Right lobe of liver (tissue), 6 donors: Measurements from ENCODE around the gene HOXA11. TPM values are rescaled to one million over a fixed set of nuclear protein-coding genes. Genes with fewer than 3 reads are reported as not detected.
A peak's percentile ranks its signal among the peaks of the same experiment; 100 is the strongest.

Experiments used
- ATAC-seq, 4 donors: fragments of 200-7000 bp; cut with Tn5 transposase; one replicate each; pipeline ENCODE4 v1.9.1; 2020; ENCODE audit warnings: mild to moderate bottlenecking in 4 of 4, moderate library complexity in 4 of 4
- DNase-seq, 3 donors: peaks; one replicate each; pipeline ENCODE4 v3.0.0-alpha.2; 2020
- H3K27ac ChIP-seq, 3 donors: fragments of 200-600 bp; one replicate each; pipeline ENCODE4 v1.8.0; 2022
- H3K27me3 ChIP-seq, 2 donors: fragments of 200-600 bp; one replicate each; pipeline ENCODE4 v1.8.0; 2022
- H3K36me3 ChIP-seq, 4 donors: fragments of 200-600 bp; sonication (generic) in 1 of 4; one replicate each; pipeline versions ENCODE4 v1.5.1 to v1.8.0; 2017 to 2022; ENCODE audit warnings: control low read depth in 1 of 4
- H3K4me1 ChIP-seq, 4 donors: fragments of 200-600 bp; sonication (generic) in 1 of 4; one replicate each; pipeline versions ENCODE4 v1.5.1 to v1.8.0; 2017 to 2022; ENCODE audit warnings: control low read depth in 1 of 4
- H3K4me3 ChIP-seq, 3 donors: fragments of 200-600 bp; one replicate each; pipeline ENCODE4 v1.8.0; 2022
- H3K9me3 ChIP-seq, 4 donors: fragments of 200-600 bp; sonication (generic) in 1 of 4; one replicate each; pipeline versions ENCODE4 v1.5.1 to v1.8.0; 2017 to 2022; ENCODE audit warnings: control low read depth in 1 of 4
- POLR2A ChIP-seq: fragments of 450-650 bp; IDR thresholded peaks from one replicate; pipeline ENCODE4 v1.6.1; 2017; ENCODE audit warnings: antibody characterized with exemption, mild to moderate bottlenecking
- WGBS: methylation state at CpG from one replicate; pipeline ENCODE4 v1.1.6; 2018; ENCODE audit warnings: low coverage, low lambda C conversion rate; ENCODE audit not compliant: insufficient coverage; ENCODE audit errors: missing lambda C conversion rate; 5-methylcytosine and 5-hydroxymethylcytosine counted together
- intact Hi-C, 2 donors: fragments of 100-400 bp; cut with DNase I; formaldehyde crosslinking; loops; one replicate each; pipeline versions ENCODE4 v1.11.2 to v1.14.1; 2022
- total RNA-seq, 6 experiments: library from RNA; depleted of rRNA in 2 of 6; stranded (reverse); fragments of >200 nt in 2 of 6; fragmentation: NEBNext Ultra II Directional in 3 of 6; extraction: Animal tissue kit (Norgen Biotek cat#: 25700) in 3 of 6; gene quantifications; one replicate each; pipeline versions ENCODE4 v1.1.0 to v1.2.4, GENCODE V29; 2016 to 2023
- TF ChIP-seq, protein P1 (sequence below), 4 donors: fragments of 200-600 bp in 3 of 4; fragments of 450-650 bp in 1 of 4; IDR thresholded peaks; one replicate each; pipeline versions ENCODE4 v1.5.1 to v1.8.0; 2016 to 2022; ENCODE audit warnings: antibody characterized with exemption in 4 of 4, mild to moderate bottlenecking in 2 of 4
- donor health status: DM: no; HTN: yes; CAD: no.
- donor health status: DM: no; HTN: no; CAD: no.
- donor health status: DM: no; HTN: no; CAD: no.
- donor health status: DM: no; HTN: yes; CAD: no.
- donor health status: DM: no; HTN: yes; CAD: no.

HOXA11 gene
- total RNA-seq, 6 experiments from 2014 or later, result not detected

GRCh38 chr7:27193335-27194001 lies 8.4 kb upstream of the HOXA11 start:
- peaks cover 0 to 18% (median 5%) of the 10 kb centered on the region in 4 donors for H3K4me1 ChIP-seq
- peaks cover 31 to 87% of the 10 kb centered on the region in 2 donors for H3K27me3 ChIP-seq
- no peak overlapping the region for H3K27ac ChIP-seq
- no peaks in the 10 kb centered on the region for H3K36me3 ChIP-seq
- 16% methylated on average over 29 of the region's 29 CpGs for WGBS
- no peak for DNase-seq
- ATAC-seq, result no peak
- no peaks in the 10 kb centered on the region for H3K9me3 ChIP-seq
- no peak for TF ChIP-seq POLR2A
- TF ChIP-seq, protein P1, sequence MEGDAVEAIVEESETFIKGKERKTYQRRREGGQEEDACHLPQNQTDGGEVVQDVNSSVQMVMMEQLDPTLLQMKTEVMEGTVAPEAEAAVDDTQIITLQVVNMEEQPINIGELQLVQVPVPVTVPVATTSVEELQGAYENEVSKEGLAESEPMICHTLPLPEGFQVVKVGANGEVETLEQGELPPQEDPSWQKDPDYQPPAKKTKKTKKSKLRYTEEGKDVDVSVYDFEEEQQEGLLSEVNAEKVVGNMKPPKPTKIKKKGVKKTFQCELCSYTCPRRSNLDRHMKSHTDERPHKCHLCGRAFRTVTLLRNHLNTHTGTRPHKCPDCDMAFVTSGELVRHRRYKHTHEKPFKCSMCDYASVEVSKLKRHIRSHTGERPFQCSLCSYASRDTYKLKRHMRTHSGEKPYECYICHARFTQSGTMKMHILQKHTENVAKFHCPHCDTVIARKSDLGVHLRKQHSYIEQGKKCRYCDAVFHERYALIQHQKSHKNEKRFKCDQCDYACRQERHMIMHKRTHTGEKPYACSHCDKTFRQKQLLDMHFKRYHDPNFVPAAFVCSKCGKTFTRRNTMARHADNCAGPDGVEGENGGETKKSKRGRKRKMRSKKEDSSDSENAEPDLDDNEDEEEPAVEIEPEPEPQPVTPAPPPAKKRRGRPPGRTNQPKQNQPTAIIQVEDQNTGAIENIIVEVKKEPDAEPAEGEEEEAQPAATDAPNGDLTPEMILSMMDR (IDR thresholded peaks at IDR 0.05), result no peak
- no peak overlapping the region for H3K4me3 ChIP-seq
- intact Hi-C loops, result no loop called here

DNA sequence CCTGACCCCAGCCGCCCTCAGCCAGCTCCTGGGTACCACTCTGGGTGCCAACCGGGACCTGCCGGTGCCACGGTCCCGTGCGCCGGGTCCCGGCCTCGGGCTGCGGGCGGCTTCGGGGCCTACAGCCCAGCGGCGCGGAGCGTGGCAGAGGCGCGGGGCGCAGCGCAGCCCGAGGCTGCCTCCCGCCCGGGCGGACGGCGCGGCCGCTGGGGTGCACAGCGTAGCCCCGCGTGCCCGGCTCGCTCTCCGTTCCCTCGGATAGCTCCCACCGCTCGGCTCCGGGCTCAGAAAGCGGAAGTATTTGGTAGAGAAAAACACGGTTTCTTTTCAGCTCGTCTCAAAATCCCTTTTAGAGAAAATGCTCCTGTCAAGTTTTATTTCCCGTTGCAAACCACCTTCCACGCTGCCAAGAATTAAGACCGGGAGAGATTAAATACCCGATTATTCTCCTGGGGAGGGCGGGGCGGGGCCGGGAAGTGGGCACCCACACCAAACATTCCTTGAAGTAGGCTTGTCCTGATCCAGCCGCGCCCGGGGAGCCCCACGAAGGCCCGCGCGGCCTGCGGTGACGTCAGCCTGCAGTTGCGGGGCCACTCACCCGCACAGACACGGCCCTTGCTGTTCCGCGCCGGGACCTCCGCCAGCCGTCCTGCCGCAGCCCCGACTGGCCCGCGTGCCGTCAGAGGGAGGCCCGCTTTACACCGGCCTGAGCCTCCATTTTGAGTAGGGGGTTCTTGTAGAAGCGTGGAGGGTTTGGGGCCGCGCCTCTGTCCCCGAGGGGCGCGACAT lies 7.7 kb upstream of the HOXA11 start:
- peaks cover 31 to 87% of the 10 kb centered on the region in 2 donors for H3K27me3 ChIP-seq
- H3K27ac ChIP-seq, result no peak overlapping the region
- whole genome bisulfite sequencing, result 3% methylated on average over 13 of the region's 78 CpGs
- H3K9me3 ChIP-seq, result no peaks in the 10 kb centered on the region
- no peaks in the 10 kb centered on the region for H3K36me3 ChIP-seq
- H3K4me3 ChIP-seq, result no peak overlapping the region
- TF ChIP-seq, protein P1 (IDR thresholded peaks at IDR 0.05), result no peak
- TF ChIP-seq POLR2A, result no peak
- intact Hi-C loops, result no loop called here
- DNase-seq (peak in 1 of 3 donors; percentile 47), ATAC-seq (peak; percentile 23 to 40 (median 31))
- peaks cover 0 to 24% (median 5%) of the 10 kb centered on the region in 4 donors for H3K4me1 ChIP-seq

- Histone ChIP-seq H3K9me3 (no peaks in the 10 kb centered on the region), H3K27me3 (peaks cover 36 to 85% of the 10 kb centered on the region in 2 donors), H3K4me1 (peaks cover 0 to 24% (median 5%) of the 10 kb centered on the region in 4 donors), H3K36me3 (no peaks in the 10 kb centered on the region), H3K4me3 (no peak overlapping the region), H3K27ac (no peak overlapping the region)
- DNase-seq (peak in 1 of 3 donors; percentile 53), ATAC-seq (peak in 2 of 4 donors; percentile 15 to 19)
- TF ChIP-seq, protein P1 (IDR thresholded peaks at IDR 0.05), result no peak
- TF ChIP-seq POLR2A, result no peak
- intact Hi-C loops, result no loop called here
- 10% methylated on average over 12 of the region's 42 CpGs for WGBS
Observed at GRCh38 chr7:27191833-27192545, 7.0 kb upstream of the HOXA11 start.

GRCh38 chr7:27191161-27191731 lies 6.2 kb upstream of the HOXA11 start:
- Histone ChIP-seq H3K27ac (no peak overlapping the region), H3K4me1 (peaks cover 0 to 24% (median 5%) of the 10 kb centered on the region in 4 donors), H3K27me3 (peaks cover 36 to 86% of the 10 kb centered on the region in 2 donors), H3K36me3 (no peaks in the 10 kb centered on the region), H3K4me3 (no peak overlapping the region), H3K9me3 (no peaks in the 10 kb centered on the region)
- DNase-seq (peak in 1 of 3 donors; percentile 10), ATAC-seq (no peak)
- intact Hi-C loops, result no loop called here
- TF ChIP-seq POLR2A, result no peak
- TF ChIP-seq, protein P1 (IDR thresholded peaks at IDR 0.05), result no peak
- 15% methylated on average over 4 of the region's 15 CpGs for whole genome bisulfite sequencing
